ENCODE results near the gene KCTD12.

KCTD12 gene

DNA sequence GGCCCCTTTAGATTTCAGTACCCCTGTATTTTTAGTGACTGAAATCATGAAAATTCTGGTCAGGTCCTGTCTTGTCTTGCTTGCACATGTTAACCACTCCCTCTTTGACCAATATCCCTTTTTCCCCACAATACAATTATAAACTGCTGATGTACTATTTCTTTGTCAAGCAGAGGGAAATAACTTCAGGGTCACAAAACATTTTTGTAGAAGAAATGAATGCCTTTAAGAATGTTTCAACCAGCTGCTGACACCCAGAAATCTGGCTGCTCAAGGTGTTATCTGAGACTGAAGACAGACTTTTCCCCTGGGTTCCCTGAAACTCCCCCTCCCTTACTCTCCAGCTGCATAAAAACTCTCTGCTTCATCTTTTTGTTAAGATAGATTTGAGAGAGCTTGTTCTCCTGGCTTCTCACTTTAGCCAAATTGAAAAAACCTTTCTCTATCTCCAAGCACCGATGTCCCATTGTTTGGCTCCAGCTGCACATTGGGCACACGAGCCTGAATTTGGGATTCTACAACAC, 43.7 kb upstream of the KCTD12 start:
- H3K79me2 ChIP-seq (ENCODE audit: insufficient read depth, low read length): no peaks in the 10 kb centered on the region
- H3K27ac ChIP-seq (ENCODE audit: low read depth, low read length): no peak overlapping the region
- H3K27me3 ChIP-seq (ENCODE audit: low read length): no peaks in the 10 kb centered on the region
- TF ChIP-seq, protein P1, sequence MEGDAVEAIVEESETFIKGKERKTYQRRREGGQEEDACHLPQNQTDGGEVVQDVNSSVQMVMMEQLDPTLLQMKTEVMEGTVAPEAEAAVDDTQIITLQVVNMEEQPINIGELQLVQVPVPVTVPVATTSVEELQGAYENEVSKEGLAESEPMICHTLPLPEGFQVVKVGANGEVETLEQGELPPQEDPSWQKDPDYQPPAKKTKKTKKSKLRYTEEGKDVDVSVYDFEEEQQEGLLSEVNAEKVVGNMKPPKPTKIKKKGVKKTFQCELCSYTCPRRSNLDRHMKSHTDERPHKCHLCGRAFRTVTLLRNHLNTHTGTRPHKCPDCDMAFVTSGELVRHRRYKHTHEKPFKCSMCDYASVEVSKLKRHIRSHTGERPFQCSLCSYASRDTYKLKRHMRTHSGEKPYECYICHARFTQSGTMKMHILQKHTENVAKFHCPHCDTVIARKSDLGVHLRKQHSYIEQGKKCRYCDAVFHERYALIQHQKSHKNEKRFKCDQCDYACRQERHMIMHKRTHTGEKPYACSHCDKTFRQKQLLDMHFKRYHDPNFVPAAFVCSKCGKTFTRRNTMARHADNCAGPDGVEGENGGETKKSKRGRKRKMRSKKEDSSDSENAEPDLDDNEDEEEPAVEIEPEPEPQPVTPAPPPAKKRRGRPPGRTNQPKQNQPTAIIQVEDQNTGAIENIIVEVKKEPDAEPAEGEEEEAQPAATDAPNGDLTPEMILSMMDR (IDR thresholded peaks at IDR 0.05; ENCODE audit: insufficient read depth, low read length, poor library complexity, severe bottlenecking): no peak
- TF ChIP-seq EZH2phosphoT487 (conservative IDR thresholded peaks at IDR 0.05; ENCODE audit: low read length): no peak
- H4K20me1 ChIP-seq (ENCODE audit: low read depth, low read length): no peaks in the 10 kb centered on the region
- no peaks in the 10 kb centered on the region for H3K9me2 ChIP-seq (replicated peaks; ENCODE audit: insufficient read depth, low read length)
- no peak overlapping the region for H3K4me2 ChIP-seq (ENCODE audit: low read depth, low read length, poor library complexity, severe bottlenecking)
- H2AFZ ChIP-seq (ENCODE audit: low read depth, low read length, severe bottlenecking): no peak overlapping the region
- no peak overlapping the region for H3K4me3 ChIP-seq (ENCODE audit: insufficient read depth, low read length, poor library complexity, severe bottlenecking)
- H3F3A ChIP-seq (ENCODE audit: insufficient read depth): no peaks in the 10 kb centered on the region
- H3K9ac ChIP-seq (ENCODE audit: low read length): no peak overlapping the region
- no peaks in the 10 kb centered on the region for H3K36me3 ChIP-seq (ENCODE audit: low read length)
- H3K9me3 ChIP-seq (ENCODE audit: insufficient read depth, low read length): no peaks in the 10 kb centered on the region

DNA sequence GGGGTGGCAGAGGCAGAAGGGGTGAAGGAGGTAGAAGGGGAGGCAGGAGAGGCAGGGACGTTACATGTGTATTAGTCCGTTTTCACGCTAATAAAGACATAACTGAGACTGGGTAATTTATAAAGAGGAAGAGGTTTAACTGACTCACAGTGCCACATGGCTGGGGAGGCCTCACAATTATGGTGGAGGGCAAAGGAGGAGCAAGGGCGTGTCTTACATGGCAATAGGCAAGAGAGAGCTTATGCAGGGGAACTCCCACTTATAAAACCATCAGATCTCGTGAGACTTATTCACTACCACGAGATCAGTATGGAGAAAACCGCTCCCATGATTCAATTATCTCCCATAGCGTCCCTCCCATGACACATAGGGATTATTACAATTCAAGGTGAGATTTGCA, 43.1 kb upstream of the KCTD12 start:
- Histone ChIP-seq H3F3A (ENCODE audit: insufficient read depth) (no peaks in the 10 kb centered on the region), H3K4me3 (ENCODE audit: insufficient read depth, low read length, poor library complexity, severe bottlenecking) (no peak overlapping the region), H3K27ac (ENCODE audit: low read depth, low read length) (no peak overlapping the region), H3K36me3 (ENCODE audit: low read length) (no peaks in the 10 kb centered on the region), H3K27me3 (ENCODE audit: low read length) (no peaks in the 10 kb centered on the region), H3K9me3 (ENCODE audit: insufficient read depth, low read length) (no peaks in the 10 kb centered on the region), H4K20me1 (ENCODE audit: low read depth, low read length) (no peaks in the 10 kb centered on the region), H2AFZ (ENCODE audit: low read depth, low read length, severe bottlenecking) (no peak overlapping the region), H3K79me2 (ENCODE audit: insufficient read depth, low read length) (no peaks in the 10 kb centered on the region), H3K9ac (ENCODE audit: low read length) (no peak overlapping the region), H3K9me2 (replicated peaks; ENCODE audit: insufficient read depth, low read length) (no peaks in the 10 kb centered on the region), H3K4me2 (ENCODE audit: low read depth, low read length, poor library complexity, severe bottlenecking) (no peak overlapping the region)
- TF ChIP-seq, protein P1 (IDR thresholded peaks at IDR 0.05; ENCODE audit: insufficient read depth, low read length, poor library complexity, severe bottlenecking): no peak
- TF ChIP-seq EZH2phosphoT487 (conservative IDR thresholded peaks at IDR 0.05; ENCODE audit: low read length): no peak

DNA sequence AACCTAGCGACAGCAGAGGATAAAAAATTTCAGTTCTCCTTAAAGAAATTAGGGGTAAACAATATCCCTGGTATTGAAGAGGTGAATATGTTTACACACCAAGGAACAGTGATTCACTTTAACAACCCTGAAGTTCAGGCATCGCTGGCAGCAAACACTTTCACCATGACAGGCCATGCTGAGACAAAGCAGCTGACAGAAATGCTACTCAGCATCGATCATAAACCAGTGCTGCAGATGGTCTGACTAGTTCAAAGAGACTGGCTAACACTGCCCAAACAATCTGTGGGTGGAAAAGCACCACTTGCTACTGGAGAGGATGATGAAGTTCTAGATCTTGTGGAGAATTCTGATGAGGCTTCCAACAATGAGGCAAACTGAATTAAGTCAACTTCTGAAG, 42.3 kb upstream of the KCTD12 start:
- H2AFZ ChIP-seq (ENCODE audit: low read depth, low read length, severe bottlenecking): no peak overlapping the region
- H3K9me2 ChIP-seq (replicated peaks; ENCODE audit: insufficient read depth, low read length): no peaks in the 10 kb centered on the region
- no peaks in the 10 kb centered on the region for H3F3A ChIP-seq (ENCODE audit: insufficient read depth)
- no peaks in the 10 kb centered on the region for H4K20me1 ChIP-seq (ENCODE audit: low read depth, low read length)
- no peak overlapping the region for H3K27ac ChIP-seq (ENCODE audit: low read depth, low read length)
- H3K4me3 ChIP-seq (ENCODE audit: insufficient read depth, low read length, poor library complexity, severe bottlenecking): no peak overlapping the region
- H3K9ac ChIP-seq (ENCODE audit: low read length): no peak overlapping the region
- no peak overlapping the region for H3K4me2 ChIP-seq (ENCODE audit: low read depth, low read length, poor library complexity, severe bottlenecking)
- H3K79me2 ChIP-seq (ENCODE audit: insufficient read depth, low read length): no peaks in the 10 kb centered on the region
- H3K9me3 ChIP-seq (ENCODE audit: insufficient read depth, low read length): no peaks in the 10 kb centered on the region
- no peak for TF ChIP-seq EZH2phosphoT487 (conservative IDR thresholded peaks at IDR 0.05; ENCODE audit: low read length)
- TF ChIP-seq, protein P1 (IDR thresholded peaks at IDR 0.05; ENCODE audit: insufficient read depth, low read length, poor library complexity, severe bottlenecking): no peak
- no peaks in the 10 kb centered on the region for H3K36me3 ChIP-seq (ENCODE audit: low read length)
- H3K27me3 ChIP-seq (ENCODE audit: low read length): no peaks in the 10 kb centered on the region

Measured in SU-DHL-6 (cell line).